Fibroblast of mammary gland (primary cell): ENCODE results near the gene SLIT1.

ENCODE experiments used
- DNase-seq: peaks from one replicate; pipeline ENCODE4 v3.0.0-alpha.2; 2010; ENCODE audit warnings: low read depth
- H3K4me3 ChIP-seq: 2 replicates; pipeline ENCODE4 v1.5.1; 2011; ENCODE audit warnings: low read depth, mild to moderate bottlenecking, low read length, moderate library complexity; ENCODE audit not compliant: control insufficient read depth
- TF ChIP-seq, protein P1 (sequence below): conservative IDR thresholded peaks from 2 replicates; pipeline ENCODE4 v1.5.1; 2011; ENCODE audit warnings: low read depth, low read length, inconsistent platforms; ENCODE audit not compliant: control insufficient read depth, insufficient read depth

The SLIT1 gene

DNA sequence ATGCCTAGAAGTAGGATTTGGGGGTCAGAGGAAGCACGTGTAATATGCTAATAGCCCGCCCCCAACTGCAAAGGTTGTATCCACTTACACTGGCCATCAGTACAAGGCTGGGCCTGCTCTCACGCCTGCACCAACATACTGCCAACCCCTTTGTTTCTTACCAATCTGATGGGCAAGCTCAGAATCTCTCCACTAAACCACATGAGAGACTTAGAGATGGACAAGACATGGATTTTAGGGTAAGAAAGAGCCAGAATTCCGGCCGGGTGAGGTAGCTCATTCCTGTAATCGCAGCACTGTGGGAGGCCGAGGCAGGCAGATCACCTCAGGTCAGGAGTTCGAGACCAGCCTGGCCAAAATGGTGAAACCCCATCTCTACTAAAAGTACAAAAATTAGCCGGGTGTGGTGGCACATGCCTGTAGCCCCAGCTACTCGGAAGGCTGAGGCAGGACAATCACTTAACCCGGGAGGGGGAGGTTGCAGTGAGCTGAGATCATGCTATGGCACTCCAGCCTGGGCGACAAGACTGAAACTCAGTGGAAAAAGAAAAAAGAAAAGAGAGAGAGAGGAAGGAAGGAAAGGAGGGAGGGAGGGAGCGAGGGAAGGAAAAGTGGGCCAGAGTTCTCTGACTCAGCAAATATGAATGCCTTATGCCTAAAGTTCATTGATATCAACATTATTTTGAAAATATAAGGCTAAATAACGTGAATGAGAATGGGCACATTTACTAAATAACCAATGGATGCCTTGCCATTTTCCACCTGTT is 162.2 kb downstream of the SLIT1 start:
- no peak overlapping the region for H3K4me3 ChIP-seq
- peak; percentile 36 for DNase-seq
- TF ChIP-seq, protein P1, sequence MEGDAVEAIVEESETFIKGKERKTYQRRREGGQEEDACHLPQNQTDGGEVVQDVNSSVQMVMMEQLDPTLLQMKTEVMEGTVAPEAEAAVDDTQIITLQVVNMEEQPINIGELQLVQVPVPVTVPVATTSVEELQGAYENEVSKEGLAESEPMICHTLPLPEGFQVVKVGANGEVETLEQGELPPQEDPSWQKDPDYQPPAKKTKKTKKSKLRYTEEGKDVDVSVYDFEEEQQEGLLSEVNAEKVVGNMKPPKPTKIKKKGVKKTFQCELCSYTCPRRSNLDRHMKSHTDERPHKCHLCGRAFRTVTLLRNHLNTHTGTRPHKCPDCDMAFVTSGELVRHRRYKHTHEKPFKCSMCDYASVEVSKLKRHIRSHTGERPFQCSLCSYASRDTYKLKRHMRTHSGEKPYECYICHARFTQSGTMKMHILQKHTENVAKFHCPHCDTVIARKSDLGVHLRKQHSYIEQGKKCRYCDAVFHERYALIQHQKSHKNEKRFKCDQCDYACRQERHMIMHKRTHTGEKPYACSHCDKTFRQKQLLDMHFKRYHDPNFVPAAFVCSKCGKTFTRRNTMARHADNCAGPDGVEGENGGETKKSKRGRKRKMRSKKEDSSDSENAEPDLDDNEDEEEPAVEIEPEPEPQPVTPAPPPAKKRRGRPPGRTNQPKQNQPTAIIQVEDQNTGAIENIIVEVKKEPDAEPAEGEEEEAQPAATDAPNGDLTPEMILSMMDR = no peak

DNA sequence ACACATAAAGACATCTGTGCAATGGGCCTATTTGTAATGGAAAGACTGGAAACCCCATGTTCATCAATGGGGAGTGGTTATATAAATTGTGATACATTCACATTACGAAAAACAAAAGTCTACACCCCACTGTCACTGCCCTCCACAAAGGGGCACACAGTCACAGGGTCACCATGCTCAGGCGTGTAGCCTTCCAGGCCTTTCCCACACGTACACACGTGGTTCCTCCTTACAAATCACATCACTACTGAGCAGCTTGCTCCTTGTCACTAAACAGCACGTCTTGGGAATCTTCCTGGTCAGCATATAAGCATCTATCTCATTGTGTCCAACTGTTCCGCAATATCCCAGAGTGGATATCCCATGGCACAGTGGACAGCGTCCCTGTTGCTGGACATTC is 163.1 kb downstream of the SLIT1 start:
- DNase-seq = no peak
- no peak overlapping the region for H3K4me3 ChIP-seq
- TF ChIP-seq, protein P1 = no peak

DNA sequence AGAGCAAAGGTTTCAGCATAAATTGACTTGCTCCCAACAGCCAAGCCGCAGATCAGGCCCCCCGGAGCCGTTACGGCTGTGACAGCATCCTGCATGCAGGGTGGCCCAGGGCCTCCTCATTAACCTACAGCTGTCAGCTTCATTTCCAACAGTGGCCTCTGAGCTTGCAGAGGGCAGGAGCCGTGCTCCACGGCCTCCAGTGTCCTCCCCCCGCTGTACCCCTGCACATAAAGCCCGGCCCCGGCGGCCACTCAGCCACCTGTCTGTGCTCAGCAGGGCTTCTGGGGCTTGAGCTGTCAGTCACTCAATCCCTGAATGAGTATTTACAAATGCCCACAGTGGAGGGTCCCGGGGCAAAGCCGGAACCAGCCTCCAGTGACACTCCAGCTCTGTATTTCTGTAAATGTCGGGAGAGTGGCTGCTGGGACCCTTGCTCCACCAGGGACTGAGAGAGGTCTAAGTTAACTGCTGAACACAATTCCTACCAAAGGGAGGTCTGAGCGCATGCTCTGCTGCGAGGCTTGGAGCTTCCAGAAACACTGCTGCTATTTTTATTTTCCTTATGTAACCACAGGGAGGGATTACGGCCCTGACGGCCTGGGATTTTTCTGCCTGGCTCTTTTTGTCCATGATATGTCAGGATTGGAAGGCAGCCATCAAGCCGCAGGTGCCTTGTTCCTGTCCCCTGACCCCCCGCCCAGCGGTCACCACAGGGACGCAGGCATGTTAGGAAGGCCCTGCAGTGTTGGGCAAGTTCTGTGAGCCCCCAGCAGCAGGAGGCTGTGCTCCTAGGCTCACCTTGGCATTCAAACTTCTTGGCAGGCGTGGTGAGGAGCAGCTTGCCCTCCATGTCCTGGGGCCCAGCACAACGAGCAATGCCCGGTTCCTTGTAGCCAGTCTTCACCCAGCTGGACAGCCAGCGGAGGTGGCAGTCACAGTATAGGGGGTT is 165.0 kb downstream of the SLIT1 start:
- no peak for DNase-seq
- TF ChIP-seq, protein P1 = no peak
- H3K4me3 ChIP-seq = no peak overlapping the region

DNA sequence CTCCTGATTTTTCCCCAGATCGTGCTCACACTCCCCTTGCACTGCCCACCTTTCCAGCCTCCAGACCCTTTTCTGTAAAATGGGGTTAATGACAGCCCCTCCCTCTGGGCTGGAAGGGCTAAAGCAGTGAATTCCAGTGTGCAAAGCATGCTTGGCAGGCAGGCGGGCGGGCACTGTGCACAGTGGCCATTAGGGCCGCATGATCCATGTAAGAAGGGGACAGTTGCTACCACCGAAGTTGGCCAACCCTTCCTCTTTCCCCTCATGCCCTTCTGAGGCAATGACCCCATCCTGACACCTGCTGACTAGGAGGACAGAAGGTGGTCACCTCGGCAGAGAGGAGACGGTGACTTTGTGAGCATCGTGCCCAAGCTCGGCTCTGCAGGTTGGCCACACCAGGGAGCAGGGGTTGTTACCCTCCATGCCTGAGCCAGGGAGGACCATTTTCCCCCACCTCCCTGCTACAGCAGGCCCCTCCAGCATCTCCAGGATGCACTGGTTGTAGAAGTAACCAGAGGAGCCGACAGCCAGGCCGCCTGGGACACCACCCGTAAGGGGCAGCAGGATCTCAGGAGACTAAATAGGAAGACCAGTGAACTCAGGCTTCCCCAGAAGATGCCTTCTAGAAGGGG is 166.4 kb downstream of the SLIT1 start:
- H3K4me3 ChIP-seq = no peak overlapping the region
- TF ChIP-seq, protein P1 = no peak
- no peak for DNase-seq

DNA sequence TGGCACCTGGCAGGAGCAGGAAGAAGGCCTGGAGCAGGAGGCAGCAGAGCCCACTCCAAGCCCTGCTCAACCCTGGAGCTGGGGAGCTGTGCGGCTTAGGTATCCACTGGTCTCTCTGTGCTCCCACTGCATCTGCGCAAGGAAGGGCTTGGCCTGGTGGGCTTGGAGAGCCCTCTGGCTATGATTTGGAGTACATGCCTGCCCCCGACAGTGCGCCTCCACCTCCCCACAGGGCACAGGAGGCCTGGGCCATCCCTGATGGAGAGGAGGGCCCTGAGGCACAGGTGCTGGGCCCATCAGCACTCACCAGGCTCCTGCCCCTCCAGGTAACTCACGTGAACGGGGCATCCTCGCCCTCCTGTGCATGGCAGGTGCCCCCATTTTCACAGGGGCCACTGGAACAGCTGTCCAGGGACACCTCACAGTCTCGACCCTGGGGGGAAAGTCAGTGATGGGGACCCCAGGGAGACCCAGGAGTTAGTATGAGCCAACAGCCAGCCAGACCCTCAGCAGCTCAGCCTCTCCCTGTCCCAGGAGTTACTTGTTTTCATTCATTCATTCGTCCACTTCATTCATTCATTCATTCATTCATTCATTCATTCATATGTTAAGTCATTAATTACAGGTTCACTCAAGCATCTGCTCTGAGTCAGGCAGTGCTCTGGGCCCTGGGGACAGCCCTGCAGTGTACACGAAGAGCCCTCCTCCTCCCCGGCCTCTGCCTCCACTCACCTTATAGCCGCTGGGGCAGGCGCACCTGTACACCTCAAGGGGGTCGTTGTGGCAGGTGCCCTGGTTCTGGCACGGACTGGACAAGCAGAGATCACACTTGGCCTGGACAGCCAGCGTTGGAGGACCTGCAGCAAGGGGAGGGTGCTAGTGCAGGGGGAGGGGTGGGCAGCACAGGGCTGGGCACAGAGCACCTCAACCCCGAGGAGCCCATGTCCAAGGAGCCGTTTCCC is 167.2 kb downstream of the SLIT1 start:
- no peak for DNase-seq

More for the DNA sequence above, 167.2 kb downstream of the SLIT1 start:
- TF ChIP-seq, protein P1 = no peak
- no peak overlapping the region for H3K4me3 ChIP-seq
